AML-193 (cell line): Measurements from ENCODE around the gene CEACAM18.
"Not testable (repeated sequence)": the region's sequence is repeated elsewhere in the genome, so short reads cannot be mapped to it uniquely, and the experiment has no call there.

ENCODE experiments used
- DNase-seq, 2 experiments: peaks; one replicate each; lab custom pipeline; 2025; lab: John Stamatoyannopoulos, UW

Gene CEACAM18

GRCh38 chr19:51478381-51479234 is at the start of gene CEACAM18:
Gene CEACAM18 (plus strand): TSS chr19:51478539.
- DNase-seq: no peak

GRCh38 chr19:51430221-51430620 is 48.1 kb upstream of the CEACAM18 start:
- no peak for DNase-seq

- peak; percentile 89 to 90 for DNase-seq
Observed at GRCh38 chr19:51431124-51431523, 47.2 kb upstream of the CEACAM18 start.

- DNase-seq: no peak
Observed at GRCh38 chr19:51433043-51433442, 45.3 kb upstream of the CEACAM18 start.

GRCh38 chr19:51434456-51434855 is 43.9 kb upstream of the CEACAM18 start:
- no peak for DNase-seq

GRCh38 chr19:51439021-51439465 is 39.3 kb upstream of the CEACAM18 start:
- peak; percentile 60 to 75 for DNase-seq

- DNase-seq: no peak
Observed at GRCh38 chr19:51440052-51440451, 38.3 kb upstream of the CEACAM18 start.

- peak in 1 of 2 experiments; percentile 19 for DNase-seq
Observed at GRCh38 chr19:51440846-51441409, 37.4 kb upstream of the CEACAM18 start.

- peak; percentile 77 to 79 for DNase-seq
Observed at GRCh38 chr19:51441410-51442390, 36.6 kb upstream of the CEACAM18 start.

- DNase-seq: not testable (repeated sequence)
Observed at GRCh38 chr19:51447510-51447909, 30.8 kb upstream of the CEACAM18 start.

GRCh38 chr19:51448011-51448410 is 30.3 kb upstream of the CEACAM18 start:
- DNase-seq: no peak

- no peak for DNase-seq
Observed at GRCh38 chr19:51448411-51449016, 29.8 kb upstream of the CEACAM18 start.

- no peak for DNase-seq
Observed at GRCh38 chr19:51450730-51451307, 27.5 kb upstream of the CEACAM18 start.

- no peak for DNase-seq
Observed at GRCh38 chr19:51456541-51457290, 21.6 kb upstream of the CEACAM18 start.

- no peak for DNase-seq
Observed at GRCh38 chr19:51457351-51458013, 20.9 kb upstream of the CEACAM18 start.

- no peak for DNase-seq
Observed at GRCh38 chr19:51458051-51458645, 20.2 kb upstream of the CEACAM18 start, which contains the start of gene SIGLEC8. Gene SIGLEC8 (minus strand): TSS chr19:51458454. CDS start chr19:51458387, 67 bp downstream.

- DNase-seq: no peak
Observed at GRCh38 chr19:51458899-51459505, 19.3 kb upstream of the CEACAM18 start.

GRCh38 chr19:51460164-51460992 is 18.0 kb upstream of the CEACAM18 start:
- peak in 1 of 2 experiments; percentile 18 for DNase-seq
